GM21447 (cell line): ENCODE results near the gene CADPS2.
"Not testable (repeated sequence)": the region's sequence is repeated elsewhere in the genome, so short reads cannot be mapped to it uniquely, and the experiment has no call there.

Experiments
- ATAC-seq: cut with Tn5 transposase; IDR thresholded peaks from one replicate; pipeline ENCODE4 v1.9.1; 2021; ENCODE audit not compliant: unreplicated experiment

Gene CADPS2

DNA sequence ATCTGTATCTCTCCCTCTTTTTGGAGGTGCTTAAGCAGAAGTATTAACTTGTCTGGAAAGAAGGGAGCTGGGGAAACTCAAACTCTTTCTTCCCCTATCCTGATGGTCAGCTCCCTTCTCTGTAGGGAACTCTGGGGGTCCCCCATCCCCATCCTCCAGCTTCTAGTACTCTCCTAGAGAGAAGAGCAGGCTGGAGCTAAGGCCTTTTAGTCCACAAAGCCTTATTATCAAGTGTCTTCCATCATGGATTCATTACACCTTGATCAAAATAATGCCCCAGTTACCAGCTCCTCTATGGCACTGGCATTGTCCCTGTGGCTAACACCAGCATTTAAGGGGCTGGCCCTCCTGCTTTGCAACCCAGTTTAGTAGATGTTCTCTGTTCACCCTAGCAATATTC lies 35.7 kb downstream of the CADPS2 start:
- ATAC-seq = no peak

GRCh38 chr7:122849957-122850328 lies 36.3 kb downstream of the CADPS2 start:
- ATAC-seq = no peak

GRCh38 chr7:122849322-122849956 lies 36.8 kb downstream of the CADPS2 start:
- no peak for ATAC-seq

DNA sequence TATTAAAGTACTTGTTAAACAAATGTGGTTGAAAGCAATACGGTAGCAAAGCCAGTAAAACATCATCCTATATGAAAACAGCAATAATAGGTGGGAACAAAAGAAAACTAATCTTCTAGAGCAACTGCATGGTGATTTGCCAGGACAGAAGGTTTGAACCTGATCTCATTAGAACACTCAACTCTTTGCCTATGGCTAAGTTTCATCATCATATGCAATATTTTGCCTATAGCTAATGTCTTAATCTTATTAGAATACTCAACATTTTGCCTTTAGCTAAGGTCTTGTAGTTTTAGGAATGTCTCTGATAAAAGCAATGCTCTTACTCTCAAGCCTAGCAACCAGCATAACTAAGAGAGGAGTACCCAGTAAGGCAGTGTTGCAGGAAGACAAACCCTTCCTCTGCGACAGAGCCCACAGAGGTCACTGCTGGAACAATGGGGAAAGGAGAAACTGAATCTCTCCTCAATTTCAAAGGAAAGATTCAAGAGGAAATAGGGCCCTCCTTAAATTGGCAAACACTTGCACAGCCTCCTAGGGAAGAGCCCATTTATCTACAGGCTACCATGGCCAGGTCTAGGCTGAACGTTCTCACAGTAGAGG lies 38.3 kb downstream of the CADPS2 start:
- no peak for ATAC-seq

DNA sequence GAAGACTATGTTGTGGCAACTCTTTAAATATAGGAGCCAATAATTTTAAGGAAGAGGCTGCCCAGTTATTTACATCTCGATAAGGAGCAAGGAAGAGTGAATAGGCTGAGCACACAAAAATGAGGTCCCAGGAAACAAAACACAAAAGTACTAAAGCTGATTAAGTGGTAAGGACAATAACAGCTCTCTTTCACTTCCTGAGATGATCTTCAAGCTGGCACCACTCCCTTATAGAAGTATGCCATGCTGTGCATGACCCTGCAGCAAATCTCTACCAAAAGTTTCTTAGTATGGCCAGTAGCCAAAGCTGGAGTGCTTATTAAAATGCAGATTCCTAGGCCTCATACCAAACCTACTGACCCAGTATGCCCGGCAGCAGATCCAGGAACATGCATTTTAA lies 39.7 kb downstream of the CADPS2 start:
- ATAC-seq = no peak

GRCh38 chr7:122845286-122845685 lies 41.0 kb downstream of the CADPS2 start:
- no peak for ATAC-seq

GRCh38 chr7:122844191-122844988 lies 41.9 kb downstream of the CADPS2 start:
- ATAC-seq = no peak

- ATAC-seq = no peak
Measured at GRCh38 chr7:122842971-122843370, 43.3 kb downstream of the CADPS2 start.

- ATAC-seq = not testable (repeated sequence)
Measured at GRCh38 chr7:122836286-122836685, 50.0 kb downstream of the CADPS2 start.

GRCh38 chr7:122834571-122834942 lies 51.7 kb downstream of the CADPS2 start:
- not testable (repeated sequence) for ATAC-seq

DNA sequence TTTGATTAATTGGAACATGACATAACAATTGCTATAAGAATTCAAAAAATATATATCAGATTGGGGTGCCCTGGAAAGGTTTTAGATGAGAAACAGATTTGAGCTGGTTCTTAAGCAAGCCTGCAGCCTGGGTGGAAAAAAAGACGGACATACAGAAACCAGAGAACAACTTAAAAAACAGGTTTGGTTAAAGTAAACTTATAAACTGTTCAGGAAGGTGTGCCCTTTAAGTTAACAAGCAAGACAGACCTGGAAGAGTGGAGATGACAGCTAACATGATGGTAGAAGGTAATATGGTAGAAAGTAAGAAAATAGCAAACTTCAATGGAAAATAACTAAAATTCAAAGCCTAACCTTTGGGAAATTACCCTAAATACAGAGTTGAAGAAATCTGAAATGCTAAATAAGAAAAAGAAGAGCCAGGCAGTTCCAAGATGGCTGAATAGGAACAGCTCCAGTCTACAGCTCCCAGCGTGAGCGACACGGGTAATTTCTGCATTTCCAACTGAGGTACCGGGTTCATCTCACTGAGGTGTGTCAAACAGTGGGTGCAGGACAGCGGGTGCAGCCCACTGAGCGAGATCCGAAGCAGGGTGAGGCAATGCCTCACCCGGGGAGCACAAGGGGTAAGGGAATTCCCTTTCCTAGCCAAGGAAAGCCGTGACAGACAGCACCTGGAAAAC lies 52.2 kb downstream of the CADPS2 start:
- no peak for ATAC-seq

- no peak for ATAC-seq
Measured at GRCh38 chr7:122831436-122831835, 54.8 kb downstream of the CADPS2 start.

GRCh38 chr7:122829962-122830361 lies 56.3 kb downstream of the CADPS2 start:
- ATAC-seq = no peak

DNA sequence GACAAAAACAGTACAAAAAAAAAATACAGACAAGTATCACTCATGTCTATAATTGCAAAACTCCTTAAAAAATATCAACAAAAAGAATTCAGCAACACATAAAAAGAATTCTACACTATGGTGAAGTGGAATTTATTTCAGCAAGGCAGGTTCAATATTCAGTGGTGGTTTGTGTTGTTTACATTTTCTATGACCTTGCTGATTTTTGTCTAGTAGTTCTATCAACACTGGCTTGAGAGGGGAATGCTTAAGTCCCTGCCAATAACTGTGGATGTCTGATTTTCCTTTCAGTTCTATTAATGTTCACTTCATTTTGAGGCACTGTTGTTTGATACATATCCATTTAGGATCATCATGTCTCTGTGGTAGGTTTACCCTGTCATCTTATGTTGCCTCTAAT lies 58.5 kb downstream of the CADPS2 start:
- ATAC-seq = no peak

DNA sequence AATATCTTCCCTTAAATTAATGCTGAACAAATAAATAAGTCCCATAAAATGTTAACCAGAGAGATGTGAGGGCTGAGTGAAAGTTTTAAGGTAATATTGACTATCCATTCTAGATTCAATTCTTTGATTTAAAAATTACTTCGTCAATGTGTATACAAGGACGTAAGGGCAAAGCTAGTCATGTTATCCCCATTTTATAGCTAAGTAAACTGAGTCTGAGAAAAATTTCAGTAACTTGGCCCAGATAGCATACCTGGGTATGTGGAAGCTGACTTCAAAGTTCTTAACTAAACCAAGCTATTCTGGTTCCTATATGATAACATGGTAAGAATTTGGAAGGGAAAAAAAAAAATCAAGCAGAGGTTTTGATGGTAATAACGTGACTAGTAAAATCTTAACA lies 72.4 kb downstream of the CADPS2 start:
- no peak for ATAC-seq

DNA sequence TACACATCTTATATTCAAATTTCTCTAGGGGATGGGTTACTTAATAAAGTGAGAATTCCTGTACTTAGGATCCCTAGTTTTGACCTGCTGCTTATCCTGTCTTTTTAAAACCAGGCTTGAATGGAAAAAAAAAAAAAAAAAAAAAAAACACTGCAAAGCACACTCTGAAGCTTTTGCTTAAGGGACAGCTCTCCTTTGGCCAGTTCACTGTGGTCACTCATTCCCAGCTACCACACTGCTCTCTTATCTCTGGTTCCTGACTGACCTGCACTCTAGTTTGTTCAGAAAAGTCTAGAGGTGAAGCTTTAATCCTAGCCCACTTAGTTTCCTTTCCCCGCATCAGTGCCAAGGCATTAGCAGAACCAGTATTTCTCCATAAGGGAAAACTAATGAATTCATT lies 82.4 kb downstream of the CADPS2 start:
- no peak for ATAC-seq

GRCh38 chr7:122803323-122803722 lies 82.9 kb downstream of the CADPS2 start:
- ATAC-seq = no peak

DNA sequence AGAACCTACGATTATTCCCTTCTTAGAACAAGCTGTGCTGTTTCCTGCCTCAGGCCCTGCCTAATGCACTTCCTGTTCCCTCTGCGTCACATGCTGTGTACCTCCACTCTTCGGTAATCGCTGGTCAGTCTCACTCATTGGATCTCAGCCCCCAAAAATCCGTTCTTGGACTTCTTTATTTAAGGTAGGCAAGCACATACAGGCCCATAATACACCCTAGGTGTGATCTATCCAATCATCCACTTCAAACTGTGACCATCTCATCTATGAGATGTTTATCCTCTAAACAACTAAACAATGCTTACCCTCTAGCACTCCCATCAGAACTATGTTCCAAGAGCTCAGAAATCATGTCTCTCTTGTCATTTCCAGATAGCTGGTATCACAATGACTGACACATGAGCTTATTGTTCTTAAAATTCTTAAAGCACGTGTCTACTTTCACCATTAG lies 83.9 kb downstream of the CADPS2 start:
- ATAC-seq = no peak

GRCh38 chr7:122791959-122792545 lies 94.2 kb downstream of the CADPS2 start:
- ATAC-seq = no peak

DNA sequence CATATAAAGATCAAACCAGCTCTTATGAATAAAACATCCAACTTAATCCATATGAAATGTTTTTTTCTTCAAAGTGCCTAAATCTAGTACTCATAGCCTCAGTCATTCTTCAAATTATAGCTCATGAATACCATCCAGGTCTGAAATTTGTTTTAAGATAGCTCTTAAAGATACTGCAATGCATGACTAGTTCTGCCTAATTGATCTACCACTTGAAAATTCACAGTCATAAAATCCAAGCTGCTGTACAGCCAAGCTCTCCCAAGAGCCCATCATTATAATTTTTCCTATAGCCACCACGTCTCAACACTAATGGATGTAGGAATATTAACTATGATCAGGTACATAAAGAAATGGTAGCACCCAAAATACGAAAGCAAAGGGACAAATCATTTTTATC lies 95.7 kb downstream of the CADPS2 start:
- ATAC-seq = no peak

DNA sequence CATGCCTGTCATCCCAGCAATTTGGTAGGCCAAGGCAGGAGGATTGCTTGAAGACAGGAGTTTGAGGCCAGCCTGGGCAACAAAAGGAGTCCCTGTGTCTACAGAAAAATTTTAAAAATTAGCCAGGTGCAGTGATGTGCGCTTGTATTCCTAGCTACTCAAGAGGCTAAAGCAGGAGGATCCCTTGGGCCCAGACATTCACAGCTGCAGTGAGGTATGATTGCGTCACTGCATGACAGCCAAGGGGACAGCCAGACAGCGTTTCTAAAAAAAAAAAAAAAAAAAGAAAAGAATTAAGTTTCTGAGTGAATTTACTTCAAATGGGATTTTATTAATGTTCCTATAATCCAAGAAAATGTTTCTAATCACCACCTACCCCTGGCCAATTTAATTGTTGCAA lies 96.1 kb downstream of the CADPS2 start:
- no peak for ATAC-seq
